Mesothelial cell of epicardium (in vitro differentiated cells): ENCODE measurements around the gene SLC16A1. TPM values are rescaled to one million over a fixed set of nuclear protein-coding genes. Genes with fewer than 3 reads are reported as not detected.

Experiments
- DNase-seq, 2 experiments: peaks; one replicate each; pipeline ENCODE4 v3.0.0; 2021; ENCODE audit warnings: low spot score in 2 of 2; ENCODE audit not compliant: unreplicated experiment in 2 of 2
- H3K27ac Mint-ChIP-seq: 2 replicates; pipeline ENCODE4 v1.8.0; 2021; ENCODE audit warnings: mixed read lengths
- H3K27me3 Mint-ChIP-seq: 2 replicates; pipeline ENCODE4 v1.8.0; 2021; ENCODE audit warnings: low read depth, mixed read lengths
- H3K36me3 Mint-ChIP-seq: 2 replicates; pipeline ENCODE4 v1.8.0; 2021; ENCODE audit warnings: mixed read lengths
- H3K4me1 Mint-ChIP-seq: 2 replicates; pipeline ENCODE4 v1.8.0; 2021; ENCODE audit warnings: mixed read lengths
- H3K4me3 Mint-ChIP-seq: 2 replicates; pipeline ENCODE4 v1.8.0; 2021; ENCODE audit warnings: mild to moderate bottlenecking, moderate library complexity, mixed read lengths
- H3K9me3 Mint-ChIP-seq: 2 replicates; pipeline ENCODE4 v1.8.0; 2021; ENCODE audit warnings: mixed read lengths
- CTCF ChIP-seq: fragments of 200-600 bp; sonication (generic); IDR thresholded peaks from one replicate; pipeline ENCODE4 v1.5.0; 2021; ENCODE audit warnings: antibody characterized with exemption; ENCODE audit not compliant: unreplicated experiment
- total RNA-seq: library from RNA; stranded (reverse); gene quantifications from 3 replicates; pipeline ENCODE4 v1.2.1, GENCODE V29; 2021

Gene SLC16A1
- total RNA-seq, 1 donor from 2014 or later, result 56.4 TPM

GRCh38 chr1:112877750-112878149, 78.2 kb downstream of the SLC16A1 start:
- no peak for TF ChIP-seq CTCF
- Mint-ChIP-seq H3K9me3 (peaks cover 5% of the 10 kb centered on the region), H3K27me3 (no peaks in the 10 kb centered on the region), H3K36me3 (no peaks in the 10 kb centered on the region), H3K27ac (no peak overlapping the region), H3K4me1 (peaks cover 20% of the 10 kb centered on the region), H3K4me3 (no peak overlapping the region)
- no peak for DNase-seq

- H3K27ac Mint-ChIP-seq, result no peak overlapping the region
- no peak for DNase-seq
- TF ChIP-seq CTCF, result no peak
- peaks cover 5% of the 10 kb centered on the region for H3K9me3 Mint-ChIP-seq
- H3K4me1 Mint-ChIP-seq, result peaks cover 12% of the 10 kb centered on the region
- no peak overlapping the region for H3K4me3 Mint-ChIP-seq
- no peaks in the 10 kb centered on the region for H3K27me3 Mint-ChIP-seq
- H3K36me3 Mint-ChIP-seq, result no peaks in the 10 kb centered on the region
Observed at GRCh38 chr1:112876315-112876714, 79.7 kb downstream of the SLC16A1 start.

- Mint-ChIP-seq H3K36me3 (peaks cover 10% of the 10 kb centered on the region), H3K27ac (peak overlapping the region; percentile 92), H3K4me1 (peaks cover 12% of the 10 kb centered on the region), H3K27me3 (no peaks in the 10 kb centered on the region), H3K9me3 (peaks cover 5% of the 10 kb centered on the region), H3K4me3 (no peak overlapping the region)
- DNase-seq, result no peak
- TF ChIP-seq CTCF, result no peak
Observed at GRCh38 chr1:112872551-112872962, 83.4 kb downstream of the SLC16A1 start.

- H3K4me1 Mint-ChIP-seq, result peaks cover 16% of the 10 kb centered on the region
- H3K36me3 Mint-ChIP-seq, result peaks cover 10% of the 10 kb centered on the region
- H3K9me3 Mint-ChIP-seq, result peaks cover 1% of the 10 kb centered on the region
- H3K27ac Mint-ChIP-seq, result peak overlapping the region; percentile 47
- no peaks in the 10 kb centered on the region for H3K27me3 Mint-ChIP-seq
- TF ChIP-seq CTCF, result no peak
- no peak overlapping the region for H3K4me3 Mint-ChIP-seq
- no peak for DNase-seq
Observed at GRCh38 chr1:112870887-112871646, 84.9 kb downstream of the SLC16A1 start.

GRCh38 chr1:112869895-112870294, 86.1 kb downstream of the SLC16A1 start:
- Mint-ChIP-seq H3K4me1 (peaks cover 18% of the 10 kb centered on the region), H3K27ac (no peak overlapping the region), H3K4me3 (no peak overlapping the region), H3K9me3 (no peaks in the 10 kb centered on the region), H3K27me3 (no peaks in the 10 kb centered on the region), H3K36me3 (peaks cover 10% of the 10 kb centered on the region)
- DNase-seq, result no peak
- no peak for TF ChIP-seq CTCF
